ENCODE data around the gene RAI1. TPM values are rescaled to one million over a fixed set of nuclear protein-coding genes. Genes with fewer than 3 reads are reported as not detected.

The RAI1 gene
- total RNA-seq, 1 donor from 2014 or later = 25.1 TPM

DNA sequence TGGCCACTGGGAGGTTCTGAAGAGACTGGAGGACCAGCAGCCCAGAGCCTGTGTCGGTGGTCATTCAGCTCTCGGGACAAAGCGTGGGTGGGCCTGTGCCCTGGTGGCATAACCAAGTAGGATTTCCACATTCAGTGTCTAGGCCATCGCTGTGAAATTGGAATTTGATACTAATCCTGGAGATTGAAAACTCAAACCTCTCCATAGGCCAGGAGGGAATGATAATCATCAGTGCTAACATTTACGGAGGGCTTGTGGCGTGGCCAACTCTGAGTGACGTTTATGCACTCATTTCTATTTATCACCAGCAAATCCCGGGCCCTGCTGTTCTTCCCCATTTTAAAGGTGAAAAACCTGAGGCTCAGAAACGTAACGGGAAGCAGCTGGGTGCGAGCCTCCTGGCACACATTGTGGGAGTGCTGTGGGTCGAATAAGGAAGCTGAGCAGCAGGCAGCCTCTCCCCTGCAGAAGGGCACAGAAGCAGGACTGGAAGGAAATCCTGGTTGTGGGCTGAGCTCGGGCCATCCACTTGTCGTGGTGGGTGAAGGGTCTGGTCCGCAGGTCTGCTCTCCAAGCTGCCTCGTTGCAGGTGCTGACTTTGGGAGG, 33.1 kb downstream of the RAI1 start:
- intact Hi-C loops (cut with micrococcal nuclease) = no loop called here

DNA sequence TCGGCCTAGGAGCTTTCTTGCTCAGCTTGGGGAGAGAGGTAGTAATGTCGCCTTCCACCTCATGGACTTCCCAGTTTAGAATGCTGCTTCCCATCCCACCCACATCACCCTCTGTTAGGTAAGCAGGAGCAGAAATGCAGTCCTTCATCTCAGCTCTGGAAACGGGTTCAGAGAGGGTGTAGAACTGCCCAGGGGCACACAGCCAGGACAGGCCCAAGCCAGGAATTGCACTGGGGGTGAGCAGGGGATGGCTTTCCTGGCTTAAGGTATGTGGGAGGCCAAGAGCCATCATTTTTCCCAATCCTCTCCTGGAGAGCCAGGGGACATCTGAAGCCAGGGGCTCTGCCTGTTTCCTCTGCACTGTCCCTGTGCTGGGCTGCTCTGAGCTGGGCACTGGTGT, 33.6 kb downstream of the RAI1 start:
- intact Hi-C loops (cut with micrococcal nuclease) = no loop called here

DNA sequence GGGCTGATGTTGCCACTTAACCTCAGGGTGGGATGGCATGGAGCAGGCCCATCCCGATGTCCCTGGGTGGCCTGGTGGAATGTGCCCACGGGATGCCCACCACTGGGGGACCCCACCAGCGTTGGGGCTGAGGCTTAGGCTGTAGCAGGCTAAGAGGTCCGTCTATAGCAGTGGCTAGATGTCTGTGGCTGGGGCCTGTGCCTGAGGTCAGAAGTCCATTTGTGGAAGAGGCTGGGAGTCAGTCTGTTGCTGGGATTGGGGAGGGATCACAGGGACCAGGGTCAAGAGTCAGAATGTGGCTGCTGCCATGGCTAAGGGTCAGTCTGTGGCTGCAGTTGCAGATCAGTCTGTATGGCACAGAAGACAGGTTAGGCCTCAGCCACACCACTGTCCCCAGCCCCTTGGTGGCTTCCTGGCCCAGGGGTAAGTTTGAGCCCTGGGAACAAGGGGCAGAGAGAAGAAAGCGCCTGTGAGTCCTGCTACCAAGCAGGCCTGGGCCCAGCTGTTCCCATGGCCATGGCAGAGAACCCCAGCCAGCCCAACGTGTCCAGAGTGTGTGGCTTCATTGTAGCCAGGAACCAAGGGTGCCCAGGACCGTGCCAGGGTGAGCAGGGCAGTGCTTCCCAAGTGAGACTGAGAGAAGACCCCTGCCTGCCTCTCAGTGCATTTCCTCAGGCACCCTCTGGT, 35.7 kb downstream of the RAI1 start:
- intact Hi-C loops (cut with micrococcal nuclease) = no loop called here

DNA sequence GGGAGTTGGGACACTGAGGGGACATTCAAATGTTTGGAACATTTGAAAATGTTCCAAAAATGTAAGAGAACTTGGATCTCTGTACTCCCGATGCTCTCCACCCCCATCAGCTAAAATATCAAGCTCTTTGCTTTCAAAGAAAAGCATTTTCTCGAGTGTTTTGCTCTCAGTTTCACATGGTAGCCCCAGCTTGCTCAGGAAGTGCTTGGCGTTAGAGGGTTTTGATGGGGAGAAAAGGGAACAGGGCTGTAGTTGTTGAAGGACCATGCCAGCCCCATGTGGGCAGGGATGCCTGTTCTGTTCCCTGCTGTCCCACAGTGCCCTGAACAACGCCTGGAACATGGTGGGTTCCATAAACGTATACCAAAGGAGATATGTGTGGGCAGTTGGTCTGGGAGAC, 37.0 kb downstream of the RAI1 start:
- intact Hi-C loops (cut with micrococcal nuclease) = no loop called here

DNA sequence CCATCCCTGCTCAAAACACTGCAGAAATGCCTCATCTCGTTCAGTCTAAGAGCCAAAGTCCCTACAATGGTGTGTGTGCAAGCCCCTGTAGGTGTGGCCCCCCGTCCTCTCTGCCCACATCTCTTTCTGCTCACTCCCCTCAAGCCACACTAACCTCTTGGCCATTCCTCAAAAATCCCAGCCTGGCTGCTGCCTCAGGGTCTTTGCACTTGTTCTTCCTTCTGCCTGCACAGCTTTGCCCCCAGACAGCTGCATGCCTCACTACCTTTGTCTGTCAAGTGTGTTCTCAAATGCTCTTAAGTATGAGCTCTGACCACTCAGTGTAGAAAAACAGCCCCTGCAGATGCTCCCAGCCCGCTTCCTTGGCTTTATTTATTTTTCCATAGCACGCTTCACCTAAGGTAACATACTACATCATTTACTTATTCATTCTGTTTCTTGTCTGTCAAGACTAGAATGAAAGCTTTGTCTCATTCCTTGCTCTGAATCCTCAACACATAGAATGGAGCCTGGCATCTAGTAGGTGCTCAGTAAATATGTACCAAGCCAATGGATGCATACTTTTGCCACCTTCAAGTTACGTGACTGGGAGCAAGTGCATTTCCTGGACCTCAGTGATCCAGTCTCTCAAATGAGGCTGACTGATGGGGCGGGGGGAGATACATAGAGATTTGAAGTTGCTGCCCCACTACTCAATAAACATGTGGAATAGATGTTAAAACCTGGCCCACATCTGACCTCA, 38.1 kb downstream of the RAI1 start:
- intact Hi-C loops (cut with micrococcal nuclease) = no loop called here

DNA sequence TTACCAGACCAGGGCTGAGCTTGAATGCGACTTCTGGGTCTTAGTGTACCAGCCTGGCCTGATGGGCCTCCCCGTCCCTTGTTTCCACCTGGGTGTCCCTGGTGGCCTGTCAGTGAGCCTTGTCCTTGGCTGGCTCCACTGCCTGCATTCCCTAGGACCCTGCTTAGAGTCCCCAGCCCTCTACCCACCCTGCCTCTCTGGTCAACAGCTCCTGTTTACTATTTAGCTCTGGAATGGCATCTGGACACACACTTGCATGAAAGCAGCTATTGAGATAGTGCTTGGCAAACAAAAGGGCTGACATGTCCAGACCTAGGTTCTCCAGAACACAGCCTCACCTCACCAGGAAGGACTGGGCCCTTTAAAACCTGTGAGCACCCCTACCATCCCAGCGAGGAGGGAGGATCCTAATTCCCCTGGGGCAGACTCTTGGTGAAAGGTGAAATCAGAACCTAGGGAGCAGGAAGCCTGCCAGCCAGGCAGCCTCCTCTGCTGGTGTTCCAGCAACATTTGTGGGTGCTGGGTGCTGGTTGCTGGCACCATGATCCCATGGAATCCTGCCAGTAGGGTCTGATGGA, 38.8 kb downstream of the RAI1 start:
- intact Hi-C loops (cut with micrococcal nuclease) = no loop called here

DNA sequence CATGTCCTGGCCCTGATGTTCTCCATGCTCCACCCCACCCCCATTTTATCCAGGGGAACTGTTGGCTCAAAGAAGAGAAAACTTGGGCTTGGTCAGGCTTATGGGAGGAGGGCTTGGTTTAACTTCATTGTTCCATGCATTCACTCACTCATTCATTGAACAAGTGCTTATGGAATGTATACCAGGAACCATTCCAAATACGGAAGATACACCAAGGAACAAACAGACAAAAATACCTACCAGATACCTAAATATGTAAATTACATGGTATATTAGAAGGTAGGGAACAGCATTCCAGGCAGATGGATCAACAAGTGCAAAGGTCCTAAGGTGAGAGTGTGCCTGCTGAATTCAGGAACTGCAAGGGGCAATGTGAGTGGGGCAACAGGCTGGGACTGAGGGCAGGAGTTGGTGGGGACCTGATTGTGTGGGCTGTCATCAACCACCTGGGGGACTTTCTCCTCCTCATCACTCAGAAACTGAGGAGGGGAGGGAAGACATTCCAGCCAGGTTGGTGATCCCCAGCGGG, 39.9 kb downstream of the RAI1 start:
- intact Hi-C loops (cut with micrococcal nuclease) = no loop called here

DNA sequence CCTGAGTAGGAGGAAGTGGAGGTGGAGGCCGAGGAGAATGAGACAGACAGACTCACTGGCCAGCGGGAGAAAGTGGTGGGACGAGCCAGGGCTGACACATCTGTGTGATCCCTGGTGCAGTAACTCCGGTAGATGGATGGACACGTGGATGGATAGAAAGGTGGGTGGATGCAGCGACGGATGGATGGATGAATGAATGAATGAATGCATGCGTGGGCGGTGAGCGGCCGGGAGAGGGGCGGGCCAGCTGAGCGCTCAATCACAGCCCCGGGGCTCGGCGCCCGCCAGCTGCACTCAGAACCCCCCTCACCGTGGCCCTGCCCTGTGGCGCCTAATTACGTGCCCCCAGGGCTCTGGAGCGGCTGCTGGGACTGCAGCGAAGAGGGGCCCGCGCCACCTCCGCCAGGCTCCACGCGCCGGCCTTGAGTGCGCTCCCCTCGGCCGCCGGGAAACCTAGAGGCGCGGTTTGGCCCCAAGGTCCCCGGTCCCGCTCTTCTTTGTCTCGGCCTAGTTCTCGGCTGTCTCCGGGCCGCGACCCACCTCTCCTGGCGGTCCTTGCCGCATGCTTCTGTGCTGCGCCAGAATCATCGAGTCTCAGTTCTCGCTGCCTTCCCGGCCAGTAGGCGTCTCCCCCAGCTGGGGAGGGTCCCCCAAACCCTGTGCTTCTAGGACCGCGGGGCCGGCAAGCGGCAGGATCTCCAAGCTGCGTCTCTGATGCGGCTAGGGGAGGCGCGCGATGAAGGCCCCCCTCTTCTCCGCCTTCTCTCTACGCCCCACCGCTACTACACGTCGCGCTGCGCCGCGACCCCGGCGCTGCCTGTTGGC, 41.0 kb downstream of the RAI1 start:
- intact Hi-C loops (cut with micrococcal nuclease) = loop anchor here (2.0 kb wide), 1 partner anchor 41 kb away; the partner anchor contains the start of gene RAI1

DNA sequence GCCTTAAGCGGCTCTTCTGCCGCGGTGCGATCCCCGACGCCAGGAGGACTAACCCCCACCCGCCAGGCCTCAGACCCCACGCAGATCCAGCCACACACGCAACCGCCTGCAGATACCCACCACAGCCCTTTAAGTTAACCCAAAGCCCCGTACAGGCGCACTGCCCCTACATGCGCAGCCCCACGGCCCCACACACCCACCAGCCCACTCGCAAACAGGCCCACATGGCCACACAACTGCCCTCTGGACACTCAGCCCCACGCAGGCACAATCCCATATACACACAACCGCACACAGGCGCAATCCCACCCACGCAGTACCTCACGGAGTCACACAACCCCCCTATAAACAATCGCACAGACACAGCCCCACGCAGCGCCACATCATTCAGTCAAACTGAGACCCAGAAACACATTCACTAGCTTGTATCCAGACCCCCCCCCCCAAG, 41.7 kb downstream of the RAI1 start:
- intact Hi-C loops (cut with micrococcal nuclease) = loop anchor here (2.0 kb wide), 1 partner anchor 42 kb away; the partner anchor contains the start of gene RAI1

DNA sequence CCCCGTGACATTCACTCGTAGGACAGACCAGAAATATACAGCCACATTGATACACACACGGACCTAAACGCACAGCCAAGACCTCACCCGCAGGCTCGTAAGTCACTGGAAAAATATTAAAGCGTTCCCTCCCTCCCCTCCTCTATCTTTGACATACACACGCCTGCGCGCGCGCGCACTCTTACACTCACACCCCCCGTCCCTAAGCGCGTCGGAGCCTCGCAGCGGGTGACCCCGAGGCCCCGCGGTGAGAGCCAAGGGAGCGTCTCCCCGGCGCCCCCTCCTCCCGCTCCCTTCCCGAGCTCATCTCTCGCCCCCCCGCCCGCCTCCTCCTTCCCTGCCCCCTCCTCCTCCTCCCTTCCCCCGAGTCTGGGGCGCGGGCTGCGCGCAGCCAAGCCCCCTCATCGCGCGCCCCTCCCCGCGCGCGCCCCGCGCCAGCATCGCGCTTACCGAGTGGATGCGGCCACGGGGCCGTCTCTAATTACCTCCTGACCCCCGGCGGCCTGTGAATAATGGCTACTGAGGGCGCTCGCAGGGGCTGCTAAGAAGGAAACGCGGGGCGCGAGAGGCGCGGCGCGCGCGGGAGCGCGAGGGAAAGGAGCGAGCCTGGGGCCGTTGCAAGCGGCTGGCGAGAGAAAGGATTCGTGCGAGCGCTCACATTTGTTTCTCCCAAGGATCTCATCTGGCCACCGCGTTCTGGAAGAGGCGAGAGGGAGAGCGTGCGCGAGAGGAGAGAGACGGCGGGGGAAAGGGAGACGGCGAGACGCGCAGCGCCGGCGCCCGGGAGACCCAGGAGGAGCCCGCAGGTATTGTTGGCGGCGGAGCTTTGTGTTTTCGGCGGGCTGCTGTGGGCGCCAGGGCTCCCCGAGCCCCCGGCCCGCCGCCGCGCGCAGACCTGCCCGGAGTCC, 42.4 kb downstream of the RAI1 start:
- intact Hi-C loops (cut with micrococcal nuclease) = loop anchor here (2.0 kb wide), 1 partner anchor 43 kb away; the partner anchor contains the start of gene RAI1

DNA sequence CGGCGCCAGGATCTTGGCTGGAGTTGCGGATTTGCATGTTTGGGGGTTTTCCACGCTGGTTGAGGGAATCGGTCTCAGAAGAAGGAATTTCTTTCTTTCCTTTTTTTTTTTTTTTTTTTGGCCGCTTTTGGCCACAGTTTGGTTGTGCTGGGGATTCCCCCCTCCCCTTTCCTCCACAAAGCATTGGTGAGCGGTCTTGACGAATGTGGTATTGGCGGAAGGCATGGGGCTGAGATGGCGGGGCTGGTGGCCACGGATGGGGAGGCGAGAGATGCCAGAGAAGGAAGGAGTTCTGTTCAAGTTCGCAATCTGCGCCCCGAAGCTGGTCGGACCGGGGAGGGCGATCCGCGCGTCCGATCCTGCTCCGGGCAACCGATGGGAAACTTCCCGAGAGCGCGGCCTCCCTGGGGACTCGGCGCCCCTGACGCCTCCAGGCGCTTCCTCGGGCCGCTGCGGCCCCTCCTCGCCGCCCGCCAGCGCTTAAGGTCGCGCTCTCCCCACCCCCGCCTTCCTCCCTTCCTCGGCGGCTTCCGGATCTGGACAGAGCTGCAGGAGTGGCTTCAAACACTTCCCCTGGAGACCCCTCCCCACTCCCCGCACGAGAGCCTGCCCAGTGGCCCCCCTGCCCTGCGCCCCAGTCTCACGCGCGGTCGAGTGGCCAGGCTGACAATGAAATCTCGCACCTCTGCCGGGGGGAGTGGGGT, 43.2 kb downstream of the RAI1 start:
- intact Hi-C loops (cut with micrococcal nuclease) = no loop called here

DNA sequence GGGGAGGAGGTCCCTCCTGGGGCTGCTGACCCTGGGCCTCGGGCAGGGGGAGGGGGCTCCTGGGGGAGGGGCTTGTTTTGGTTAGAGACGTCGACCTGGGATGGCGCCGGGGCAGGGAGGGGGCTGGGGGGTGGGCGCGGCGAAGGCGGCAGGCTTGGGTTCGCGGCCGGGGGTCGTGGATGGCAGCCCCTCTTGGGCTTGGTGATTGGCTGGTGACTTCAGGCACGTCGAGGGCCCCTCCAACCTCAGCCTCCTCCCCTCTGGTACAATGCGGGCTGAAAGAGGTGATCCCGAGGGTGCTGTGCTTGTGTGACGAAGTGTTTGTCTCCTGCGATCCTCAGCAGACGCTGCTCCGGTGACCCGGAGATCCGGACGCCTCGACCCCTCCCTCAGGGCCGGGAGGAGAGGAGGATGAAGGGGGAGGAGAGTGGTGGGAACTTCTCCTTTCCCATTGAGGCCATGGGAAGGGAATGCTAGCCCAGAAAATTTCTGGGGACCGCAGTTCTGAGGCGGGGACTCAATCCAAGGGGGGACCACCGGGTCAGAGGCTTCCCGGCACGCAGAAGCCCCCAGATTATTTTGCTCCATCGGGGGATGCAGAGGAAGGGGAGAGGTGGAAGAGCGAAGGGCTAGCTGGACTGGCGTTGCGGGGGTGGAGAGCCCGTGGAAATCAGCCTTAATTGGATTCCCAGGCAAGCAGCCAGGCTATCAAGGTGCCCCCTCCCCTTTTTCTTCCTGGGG, 43.9 kb downstream of the RAI1 start:
- intact Hi-C loops (cut with micrococcal nuclease) = no loop called here

DNA sequence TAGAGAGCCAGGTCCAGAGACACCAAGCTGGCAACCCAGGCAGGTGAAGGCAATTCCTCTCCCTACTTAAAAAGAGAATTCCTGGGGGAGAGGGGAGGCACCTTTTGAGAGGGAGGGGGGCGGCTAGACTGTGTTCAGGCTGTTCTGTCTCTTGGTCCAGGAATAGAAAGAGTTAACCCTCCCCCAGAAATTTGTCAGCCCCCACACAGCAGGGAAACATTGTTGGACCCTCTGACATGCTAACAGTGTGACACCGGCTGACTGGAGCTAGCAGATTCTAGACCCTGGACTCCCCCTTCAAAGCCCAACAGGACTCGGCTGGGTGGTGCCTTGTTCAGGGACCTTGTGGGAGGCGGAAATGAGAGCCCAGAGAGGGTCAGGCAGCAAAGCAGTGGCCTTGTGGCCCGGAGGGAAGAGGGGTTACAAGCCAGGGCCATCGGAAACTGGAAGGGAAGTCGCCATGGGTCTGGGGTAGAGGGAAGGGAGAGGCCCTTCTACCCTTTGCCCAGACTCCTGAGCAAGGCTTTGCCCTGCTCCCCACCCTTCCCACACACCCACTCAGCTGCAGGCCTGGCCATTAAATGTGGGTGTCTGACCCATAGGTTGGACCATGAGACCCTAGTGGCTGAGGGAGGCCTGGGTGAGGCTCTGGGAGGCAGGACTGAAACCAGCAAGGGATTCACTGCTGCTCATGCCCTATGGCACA, 44.6 kb downstream of the RAI1 start:
- intact Hi-C loops (cut with micrococcal nuclease) = no loop called here

DNA sequence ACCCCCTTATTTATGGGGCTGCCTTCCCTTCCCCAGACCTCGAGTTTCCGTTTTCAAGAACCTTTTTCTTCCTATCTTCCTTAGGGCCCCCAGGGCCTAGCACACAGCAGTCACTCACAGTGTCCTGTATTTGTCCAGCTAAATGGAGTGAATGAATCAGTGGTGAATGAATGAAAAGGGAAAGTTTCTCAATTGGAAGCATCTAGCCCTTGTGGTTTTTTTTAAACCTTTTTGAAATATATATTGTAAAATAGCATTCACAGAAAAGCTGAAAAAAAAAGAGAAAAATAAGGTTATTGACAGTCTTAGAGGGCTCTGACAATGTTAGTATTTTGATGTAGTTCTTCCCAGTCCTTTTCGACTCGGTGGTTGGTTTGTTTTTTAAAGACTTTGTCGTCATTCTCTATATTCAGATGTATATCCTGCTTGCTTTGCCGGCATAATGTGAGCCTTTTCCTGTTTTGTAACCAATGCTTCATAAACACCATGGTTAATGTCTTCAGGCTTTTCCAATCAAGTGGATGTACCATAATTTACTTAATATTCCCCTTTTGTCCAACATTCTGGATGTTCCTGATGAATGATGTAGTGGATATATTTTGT, 45.3 kb downstream of the RAI1 start:
- intact Hi-C loops (cut with micrococcal nuclease) = no loop called here

DNA sequence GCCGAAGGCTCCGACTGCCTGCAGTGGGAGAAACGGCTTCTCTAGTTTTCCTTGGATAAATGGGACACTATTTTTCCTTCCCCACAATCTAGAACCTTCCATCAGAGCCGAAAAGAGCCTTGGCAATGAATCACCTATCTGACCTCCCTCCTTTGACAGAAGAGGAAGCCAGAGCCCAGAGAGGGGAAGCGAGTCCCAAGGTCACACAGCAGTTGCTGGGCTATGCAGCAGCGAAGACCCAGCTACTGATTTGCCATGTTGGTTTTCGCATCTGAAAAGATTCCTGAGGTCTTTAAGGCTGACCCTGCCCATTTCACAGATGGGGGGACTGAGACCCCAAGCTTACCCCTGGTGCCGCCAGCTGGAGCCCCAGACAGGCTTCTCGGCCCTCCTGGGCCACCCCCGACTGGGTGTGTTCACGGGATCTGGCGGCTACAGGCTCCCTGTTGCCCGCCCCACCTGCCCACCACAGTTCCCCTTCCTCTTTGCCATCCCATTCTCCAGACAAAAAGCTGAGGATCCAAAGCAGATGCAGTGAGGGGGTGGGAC, 45.9 kb downstream of the RAI1 start:
- intact Hi-C loops (cut with micrococcal nuclease) = no loop called here

DNA sequence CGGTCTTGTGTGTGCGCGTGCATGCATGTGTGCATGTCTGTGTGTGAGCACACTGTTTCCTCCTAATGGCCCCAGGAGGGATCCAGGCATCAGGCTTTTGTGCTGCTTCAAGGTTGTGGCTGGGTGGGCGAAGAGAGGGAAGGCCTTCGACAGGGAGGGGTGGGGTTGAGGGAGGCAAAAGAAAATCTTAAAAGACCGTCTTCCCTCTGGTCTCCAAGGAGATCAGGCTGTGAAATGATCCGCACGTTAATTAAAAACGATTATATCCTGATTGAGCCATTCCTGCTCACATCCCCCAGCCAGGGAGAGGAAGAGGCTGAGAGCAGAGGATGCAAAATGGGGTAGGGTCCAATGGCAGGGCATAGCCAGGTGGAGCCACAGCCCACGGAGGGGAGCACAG, 46.9 kb downstream of the RAI1 start:
- intact Hi-C loops (cut with micrococcal nuclease) = no loop called here

All from T-helper 2 cell treated with Interferon-gamma antibody and Interleukin-4, amounts not matched to agents 100 ng/mL and 5 ng/mL, for 36 hours (primary cell).